GM19099 (cell line): ENCODE results near the gene CUL4A.
A peak's percentile ranks its signal among the peaks of the same experiment; 100 is the strongest.

ENCODE experiments used
- POLR2A ChIP-seq: IDR thresholded peaks from 3 replicates; pipeline ENCODE4 v1.6.1; 2011; ENCODE audit warnings: low read depth; ENCODE audit not compliant: insufficient read length; ENCODE audit errors: extremely low read depth

The CUL4A gene

GRCh38 chr13:113209336-113209758, at the start of gene CUL4A:
TSS of gene CUL4A (plus strand) at chr13:113209613. CDS start at chr13:113209628, 15 bp downstream.
- TF ChIP-seq POLR2A, result peak; percentile 59

GRCh38 chr13:113159701-113160100, 49.7 kb upstream of the CUL4A start:
- no peak for TF ChIP-seq POLR2A

- TF ChIP-seq POLR2A, result no peak
These were observed 48.4 kb upstream of the CUL4A start for GRCh38 chr13:113160983-113161382.

GRCh38 chr13:113161433-113161832, 48.0 kb upstream of the CUL4A start:
- no peak for TF ChIP-seq POLR2A

GRCh38 chr13:113162783-113163685, 46.4 kb upstream of the CUL4A start:
- TF ChIP-seq POLR2A, result no peak

GRCh38 chr13:113164492-113164891, 44.9 kb upstream of the CUL4A start:
- no peak for TF ChIP-seq POLR2A

- no peak for TF ChIP-seq POLR2A
These were observed 43.1 kb upstream of the CUL4A start for GRCh38 chr13:113166266-113166665.

- no peak for TF ChIP-seq POLR2A
These were observed 42.7 kb upstream of the CUL4A start for GRCh38 chr13:113166681-113167080.

- TF ChIP-seq POLR2A, result no peak
These were observed 42.3 kb upstream of the CUL4A start for GRCh38 chr13:113167155-113167554.

GRCh38 chr13:113167575-113167974, 41.8 kb upstream of the CUL4A start:
- no peak for TF ChIP-seq POLR2A

- TF ChIP-seq POLR2A, result no peak
These were observed 41.2 kb upstream of the CUL4A start for GRCh38 chr13:113168211-113168610.

- no peak for TF ChIP-seq POLR2A
These were observed 39.8 kb upstream of the CUL4A start for GRCh38 chr13:113169277-113170272.

- no peak for TF ChIP-seq POLR2A
These were observed 38.9 kb upstream of the CUL4A start for GRCh38 chr13:113170511-113170910.

- TF ChIP-seq POLR2A, result no peak
These were observed 37.9 kb upstream of the CUL4A start for GRCh38 chr13:113171250-113172125.

- no peak for TF ChIP-seq POLR2A
These were observed 36.9 kb upstream of the CUL4A start for GRCh38 chr13:113172419-113172926.

- TF ChIP-seq POLR2A, result no peak
These were observed 33.1 kb upstream of the CUL4A start for GRCh38 chr13:113176280-113176679.
